Middle frontal gyrus (tissue), 1 donor: ENCODE results near the gene GTF3A.

Experiments
- DNase-seq: peaks from one replicate; pipeline ENCODE4 v3.0.0-alpha.2; 2015; ENCODE audit warnings: low spot score; ENCODE audit errors: extremely low spot score

The GTF3A gene

GRCh38 chr13:27448308-27448707 lies 23.9 kb downstream of the GTF3A start:
- no peak for DNase-seq

- no peak for DNase-seq
Measured at GRCh38 chr13:27449081-27449603, 24.7 kb downstream of the GTF3A start.

- peak; percentile 87 for DNase-seq
Measured at GRCh38 chr13:27449936-27450828, 25.8 kb downstream of the GTF3A start, which contains the start of gene MTIF3. MTIF3 (minus strand) TSS chr13:27450564; CDS start chr13:27440448, 10,116 bp downstream.

- no peak for DNase-seq
Measured at GRCh38 chr13:27450921-27451471, 26.6 kb downstream of the GTF3A start.

GRCh38 chr13:27455331-27455855 lies 31.0 kb downstream of the GTF3A start:
- DNase-seq, result no peak

GRCh38 chr13:27461940-27462584 lies 37.6 kb downstream of the GTF3A start:
- DNase-seq, result no peak

- no peak for DNase-seq
Measured at GRCh38 chr13:27463500-27463899, 39.1 kb downstream of the GTF3A start.

- no peak for DNase-seq
Measured at GRCh38 chr13:27465611-27466010, 41.2 kb downstream of the GTF3A start.

GRCh38 chr13:27466513-27466912 lies 42.1 kb downstream of the GTF3A start:
- DNase-seq, result no peak

- no peak for DNase-seq
Measured at GRCh38 chr13:27470075-27470820, 45.8 kb downstream of the GTF3A start.

GRCh38 chr13:27472441-27472840 lies 48.0 kb downstream of the GTF3A start:
- no peak for DNase-seq

- no peak for DNase-seq
Measured at GRCh38 chr13:27472941-27473340, 48.5 kb downstream of the GTF3A start.

- DNase-seq, result no peak
Measured at GRCh38 chr13:27474751-27475268, 50.4 kb downstream of the GTF3A start.

- DNase-seq, result no peak
Measured at GRCh38 chr13:27476943-27477703, 52.7 kb downstream of the GTF3A start.

GRCh38 chr13:27481766-27482165 lies 57.3 kb downstream of the GTF3A start:
- no peak for DNase-seq

- DNase-seq, result no peak
Measured at GRCh38 chr13:27482983-27483382, 58.6 kb downstream of the GTF3A start.

- no peak for DNase-seq
Measured at GRCh38 chr13:27483421-27483820, 59.0 kb downstream of the GTF3A start.
